Hindlimb muscle (tissue), 1 donor: ENCODE data around the gene GABRB2. TPM values are rescaled to one million over a fixed set of nuclear protein-coding genes. Genes with fewer than 3 reads are reported as not detected.

Experiments
- polyA plus RNA-seq: library from polyadenylated mRNA; unstranded; fragments of 120-200 nt; gene quantifications from one replicate; pipeline ENCODE4 v1.2.1, GENCODE V29; 2013; ENCODE audit not compliant: insufficient read length

The GABRB2 gene
- polyA plus RNA-seq, 1 donor, result 0.18 TPM

Other genes with a start within 250 kb of the GABRB2 start
- gene GABRA6, start 139.0 kb upstream of the GABRB2 start, polyA plus RNA-seq, result not detected